Esophagus muscularis mucosa (tissue), 4 donors: ENCODE results near the gene PRSS50.

Experiments used
- CTCF ChIP-seq, 3 experiments: fragments of 200-600 bp in 2 of 3; fragments of 450-650 bp in 1 of 3; sonication (generic) in 2 of 3; IDR thresholded peaks; one replicate each; pipeline ENCODE4 v1.5.1; 2017 to 2019; ENCODE audit warnings: antibody characterized with exemption in 3 of 3, mild to moderate bottlenecking in 2 of 3, moderate library complexity in 1 of 3
- EP300 ChIP-seq: sonication (generic); formaldehyde crosslinking; IDR thresholded peaks from one replicate; pipeline ENCODE4 v1.6.1; 2017; ENCODE audit warnings: antibody characterized with exemption
- POLR2A ChIP-seq: fragments of 450-650 bp; IDR thresholded peaks from one replicate; pipeline ENCODE4 v1.6.1; 2017; ENCODE audit warnings: antibody characterized with exemption, moderate library complexity, mild to moderate bottlenecking, low read depth
- POLR2AphosphoS5 ChIP-seq, 2 donors: sonication (generic); formaldehyde crosslinking; IDR thresholded peaks; one replicate each; pipeline ENCODE4 v1.6.1; 2017; ENCODE audit warnings: antibody characterized with exemption in 2 of 2

GRCh38 chr3:46680298-46680826 is 37.3 kb downstream of the PRSS50 start:
- no peak for TF ChIP-seq POLR2A
- no peak for TF ChIP-seq CTCF (IDR thresholded peaks at IDR 0.05)
- TF ChIP-seq POLR2AphosphoS5 (IDR thresholded peaks at IDR 0.05) = no peak
- no peak for TF ChIP-seq EP300
